K562 (cell line): ENCODE measurements around the gene OSBPL7. TPM values are rescaled to one million over a fixed set of nuclear protein-coding genes. Genes with fewer than 3 reads are reported as not detected.

Experiments used
- ATAC-seq: fragments of 200-7000 bp; cut with Tn5 transposase; 3 replicates; pipeline ENCODE4 v1.9.1; 2020; ENCODE audit warnings: moderate library complexity
- BruUV-seq: library from RNA; stranded (reverse); fragments of 400-500 nt; replicated peaks from 2 replicates; lab custom pipeline; 2021; lab: Mats Ljungman, UMichigan
- CTCF ChIA-PET: fragments of 300-600 bp; formaldehyde crosslinking; extraction: SDS; loops from one replicate; lab custom pipeline; 2021; ENCODE audit warnings: low intra/inter-chr PET ratio; lab: Yijun Ruan, JAX
- POLR2A ChIA-PET: fragments of 300-600, 350-650 bp; sonication (Branson Sonifier 250); formaldehyde crosslinking; extraction: SDS; loops from one replicate; lab custom pipeline; 2021; ENCODE audit warnings: antibody characterized with exemption, inconsistent platforms; lab: Yijun Ruan, JAX
- DNase-seq, 4 experiments: peaks; one replicate each; pipeline versions ENCODE4 v3.0.0 to v3.0.0-alpha.2; 2011 to 2018; ENCODE audit warnings: low spot score in 3 of 4, mixed read lengths in 3 of 4; ENCODE audit errors: extremely low read depth in 1 of 4
- FAIRE-seq: peaks from 2 replicates; lab custom pipeline; 2011; peaks lifted over from hg19 to GRCh38; lab: Jason Lieb, UNC
- H2AFZ ChIP-seq: 2 replicates; pipeline ENCODE4 v1.6.0; 2011; ENCODE audit warnings: low read depth, low read length, control low read depth, inconsistent platforms
- H3K27ac ChIP-seq: fragments of 200-600 bp; 3 replicates; pipeline ENCODE4 v1.8.0; 2011; ENCODE audit warnings: low read depth, mild to moderate bottlenecking, control low read depth, inconsistent platforms, low read length, moderate library complexity, mixed read lengths; ENCODE audit errors: extremely low read depth
- H3K27me3 ChIP-seq, 2 experiments: fragments of 300-600 bp in 1 of 2; 2 replicates in 1 of 2; 3 replicates in 1 of 2; pipeline versions ENCODE4 v1.6.0 to v1.8.0; 2011; ENCODE audit warnings: inconsistent platforms in 2 of 2, low read length in 2 of 2, mild to moderate bottlenecking in 1 of 2, mixed read lengths in 1 of 2, moderate library complexity in 1 of 2; ENCODE audit not compliant: control insufficient read depth in 2 of 2, insufficient read depth in 2 of 2
- H3K36me3 ChIP-seq: fragments of 300-600 bp; 3 replicates; pipeline ENCODE4 v1.8.0; 2011; ENCODE audit warnings: mild to moderate bottlenecking, low read length, inconsistent platforms; ENCODE audit not compliant: control insufficient read depth, insufficient read depth
- H3K4me1 ChIP-seq, 2 experiments: fragments of 200-600 bp in 1 of 2; replicated peaks in 1 of 2; 2 replicates in 1 of 2; 3 replicates in 1 of 2; pipeline versions ENCODE4 v1.5.1 to v1.8.0; 2011; ENCODE audit warnings: inconsistent platforms in 2 of 2, low read length in 2 of 2, mild to moderate bottlenecking in 1 of 2, mixed read lengths in 1 of 2, moderate library complexity in 1 of 2; ENCODE audit not compliant: control insufficient read depth in 2 of 2, insufficient read depth in 2 of 2
- H3K4me2 ChIP-seq: 2 replicates; pipeline ENCODE4 v1.6.1; 2011; ENCODE audit warnings: low read length, control low read depth, inconsistent platforms, mixed read lengths; ENCODE audit not compliant: insufficient read depth
- H3K4me3 ChIP-seq: fragments of 200-600 bp; sonication (generic), shearing (Covaris generic); 2 replicates; pipeline ENCODE4 v1.5.1; 2016; ENCODE audit warnings: control low read depth, inconsistent platforms
- H3K79me2 ChIP-seq: fragments of 200-600 bp; 3 replicates; pipeline ENCODE4 v1.8.0; 2011; ENCODE audit warnings: low read length, inconsistent platforms; ENCODE audit not compliant: control insufficient read depth, insufficient read depth
- H3K9ac ChIP-seq, 2 experiments: 2 replicates each; pipeline versions ENCODE4 v1.6.0 to v1.6.1; 2011; ENCODE audit warnings: low read depth in 2 of 2, low read length in 2 of 2, control low read depth in 1 of 2, inconsistent platforms in 1 of 2, mild to moderate bottlenecking in 1 of 2, mixed read lengths in 1 of 2; ENCODE audit not compliant: insufficient read depth in 1 of 2
- H3K9me1 ChIP-seq: one replicate; pipeline ENCODE4 v1.6.0; 2011; ENCODE audit warnings: inconsistent platforms, mild to moderate bottlenecking, low read length, moderate library complexity; ENCODE audit not compliant: control insufficient read depth, insufficient read depth
- H3K9me3 ChIP-seq: replicated peaks from 2 replicates; pipeline ENCODE4 v1.5.1; 2011; ENCODE audit warnings: low read depth, low read length, inconsistent platforms; ENCODE audit not compliant: control insufficient read depth, insufficient read depth
- H4K20me1 ChIP-seq: replicated peaks from 2 replicates; pipeline ENCODE4 v1.6.1; 2011; ENCODE audit warnings: low read length, inconsistent platforms, mixed read lengths; ENCODE audit not compliant: control insufficient read depth, insufficient read depth
- ATF7 ChIP-seq: fragments of 450-650 bp; IDR thresholded peaks from 2 replicates; pipeline ENCODE4 v1.7.1; 2014; ENCODE audit warnings: mild to moderate bottlenecking, moderate library complexity
- CBFB ChIP-seq: sonication (generic); formaldehyde crosslinking; IDR thresholded peaks from 2 replicates; pipeline ENCODE4 v1.4.0; 2020; ENCODE audit warnings: mild to moderate bottlenecking, missing genetic modification reagents
- FOXA3 ChIP-seq, 2 experiments: fragments of 450-650 bp in 1 of 2; sonication (generic) in 1 of 2; formaldehyde crosslinking; IDR thresholded peaks in 1 of 2; conservative IDR thresholded peaks in 1 of 2; 2 replicates each; pipeline versions ENCODE4 v1.4.0 to v1.8.0; 2020 to 2022; ENCODE audit warnings: mild to moderate bottlenecking in 2 of 2, missing genetic modification reagents in 1 of 2
- HCFC1 ChIP-seq: IDR thresholded peaks from 2 replicates; pipeline ENCODE4 v1.6.1; 2012; ENCODE audit warnings: low read depth, low read length, improper control_type of control experiment
- MIER1 ChIP-seq: fragments of 450-650 bp; IDR thresholded peaks from 2 replicates; pipeline ENCODE4 v1.6.1; 2016; ENCODE audit warnings: antibody characterized with exemption, mild to moderate bottlenecking, low read depth
- NR2F6 ChIP-seq: fragments of 450-650 bp; formaldehyde crosslinking; IDR thresholded peaks from 2 replicates; pipeline ENCODE4 v1.4.0; 2020; ENCODE audit warnings: mild to moderate bottlenecking
- RBBP5 ChIP-seq: fragments of 200-600 bp; sonication (generic); IDR thresholded peaks from 2 replicates; pipeline ENCODE4 v1.6.1; 2012; ENCODE audit warnings: borderline replicate concordance, mild to moderate bottlenecking, low read length, control low read depth, inconsistent platforms; ENCODE audit not compliant: insufficient read depth, poor library complexity, severe bottlenecking
- ZBTB7A ChIP-seq: IDR thresholded peaks from 2 replicates; pipeline ENCODE4 v1.6.1; 2011; ENCODE audit warnings: low read depth, mild to moderate bottlenecking, low read length, moderate library complexity, borderline replicate concordance; ENCODE audit not compliant: control insufficient read depth
- ZNF224 ChIP-seq: sonication (generic); formaldehyde crosslinking; IDR thresholded peaks from 2 replicates; pipeline ENCODE4 v1.8.0; 2022; ENCODE audit warnings: mild to moderate bottlenecking, missing genetic modification reagents
- ZSCAN32 ChIP-seq: fragments of 450-650 bp; formaldehyde crosslinking; IDR thresholded peaks from 2 replicates; pipeline ENCODE4 v1.4.0; 2020; ENCODE audit warnings: mild to moderate bottlenecking, moderate library complexity
- WGBS: fragments of 100-300 bp; shearing (Covaris generic); methylation state at CpG from one replicate; pipeline ENCODE4 v1.1.6; 2016; ENCODE audit warnings: low coverage, mixed read lengths; ENCODE audit not compliant: insufficient coverage; ENCODE audit errors: missing lambda C conversion rate; 5-methylcytosine and 5-hydroxymethylcytosine counted together
- in situ Hi-C: fragments of 300-500 bp; cut with MboI; formaldehyde crosslinking; loops from 4 replicates; pipeline ENCODE4 v1.15.0; 2018; ENCODE audit warnings: inconsistent platforms, mixed read lengths
- intact Hi-C: fragments of 100-400 bp; cut with micrococcal nuclease; formaldehyde crosslinking; loops from 2 replicates; pipeline ENCODE4 v1.14.2; 2022
- polyA plus RNA-seq, 8 experiments: library from polyadenylated mRNA; depleted of rRNA in 4 of 8; stranded (reverse) in 5 of 8; unstranded in 3 of 8; fragments of >200 nt; fragmentation: Nextera tagmentation in 2 of 8; fragmentation: Illumina TruSeq in 1 of 8; extraction: Ambion mirVana in 2 of 8; extraction: Trizol in 1 of 8; gene quantifications; 2 replicates each; pipeline versions ENCODE4 v1.2.1 to v1.2.3, GENCODE V29; 2011 to 2014; ENCODE audit warnings: inconsistent platforms in 1 of 8, missing spikeins in 1 of 8
- total RNA-seq, 7 experiments: library from RNA; depleted of rRNA in 6 of 7; stranded (reverse); fragments of >200 nt in 6 of 7; fragmentation: Illumina TruSeq in 2 of 7; extraction: Trizol in 2 of 7; gene quantifications; 2 replicates each; pipeline versions ENCODE4 v1.2.1 to v1.2.3, GENCODE V29; 2011 to 2021; ENCODE audit warnings: low replicate concordance in 1 of 7
- TF ChIP-seq, protein P1 (sequence below): sonication (generic); formaldehyde crosslinking; IDR thresholded peaks from 2 replicates; pipeline ENCODE4 v1.8.0; 2023; ENCODE audit warnings: mild to moderate bottlenecking, missing genetic modification reagents
- TF ChIP-seq, protein P2 (sequence below): fragments of 250-450 bp; sonication (Bioruptor Pico); IDR thresholded peaks from 2 replicates; pipeline ENCODE4 v1.8.0; 2021; ENCODE audit warnings: moderate library complexity, mild to moderate bottlenecking, inconsistent platforms
- TF ChIP-seq, protein P3 (sequence below): fragments of 250-450 bp; sonication (Bioruptor Pico); IDR thresholded peaks from 2 replicates; pipeline ENCODE4 v1.8.0; 2021; ENCODE audit warnings: moderate library complexity, mild to moderate bottlenecking, inconsistent platforms
- TF ChIP-seq, protein P4 (sequence below): IDR thresholded peaks from 2 replicates; pipeline ENCODE4 v1.6.1; 2011; ENCODE audit warnings: borderline replicate concordance, low read depth, mild to moderate bottlenecking, moderate library complexity, low read length; ENCODE audit not compliant: insufficient read depth, poor library complexity, severe bottlenecking

OSBPL7 gene
- total and polyA plus RNA-seq, 9 of the 15 experiments (the other 6 are each of a cell fraction or from before 2014, with no cell fraction given): 0.32 to 11.9 (median 5.8) TPM

DNA sequence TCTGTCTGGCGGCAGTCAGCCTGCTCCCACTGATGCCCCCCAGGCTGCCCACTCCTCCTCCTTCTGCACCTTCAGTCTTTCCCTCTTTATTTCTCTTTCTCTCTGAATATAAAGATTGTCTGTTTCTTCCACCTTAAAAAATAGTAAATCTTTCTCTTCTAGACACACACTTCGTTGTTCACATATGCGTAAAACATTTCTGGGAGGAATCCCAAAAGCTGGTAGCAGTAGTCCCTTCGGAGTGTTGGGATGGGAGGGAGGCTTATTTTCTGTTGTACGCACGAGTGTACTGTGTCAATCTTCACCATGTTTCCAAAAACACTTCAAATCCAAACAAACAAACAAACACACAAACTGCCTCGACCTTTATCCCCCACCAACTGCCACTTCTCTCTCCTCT, 9.9 kb downstream of the OSBPL7 start (continued):
- TF ChIP-seq RBBP5 (no peak), ZNF224 (CRISPR knock-in tag) (no peak), HCFC1 (no peak), NR2F6 (CRISPR knock-in tag) (no peak), FOXA3 (CRISPR knock-in tag; conservative IDR thresholded peaks at IDR 0.05 in 1 of 2, IDR thresholded peaks at IDR 0.05 in 1 of 2) (no peak), ZSCAN32 (CRISPR knock-in tag) (no peak)
- TF ChIP-seq, protein P1, sequence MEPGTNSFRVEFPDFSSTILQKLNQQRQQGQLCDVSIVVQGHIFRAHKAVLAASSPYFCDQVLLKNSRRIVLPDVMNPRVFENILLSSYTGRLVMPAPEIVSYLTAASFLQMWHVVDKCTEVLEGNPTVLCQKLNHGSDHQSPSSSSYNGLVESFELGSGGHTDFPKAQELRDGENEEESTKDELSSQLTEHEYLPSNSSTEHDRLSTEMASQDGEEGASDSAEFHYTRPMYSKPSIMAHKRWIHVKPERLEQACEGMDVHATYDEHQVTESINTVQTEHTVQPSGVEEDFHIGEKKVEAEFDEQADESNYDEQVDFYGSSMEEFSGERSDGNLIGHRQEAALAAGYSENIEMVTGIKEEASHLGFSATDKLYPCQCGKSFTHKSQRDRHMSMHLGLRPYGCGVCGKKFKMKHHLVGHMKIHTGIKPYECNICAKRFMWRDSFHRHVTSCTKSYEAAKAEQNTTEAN (CRISPR knock-in tag): no peak
- TF ChIP-seq, protein P2, sequence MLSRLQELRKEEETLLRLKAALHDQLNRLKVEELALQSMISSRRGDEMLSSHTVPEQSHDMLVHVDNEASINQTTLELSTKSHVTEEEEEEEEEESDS: no peak

DNA sequence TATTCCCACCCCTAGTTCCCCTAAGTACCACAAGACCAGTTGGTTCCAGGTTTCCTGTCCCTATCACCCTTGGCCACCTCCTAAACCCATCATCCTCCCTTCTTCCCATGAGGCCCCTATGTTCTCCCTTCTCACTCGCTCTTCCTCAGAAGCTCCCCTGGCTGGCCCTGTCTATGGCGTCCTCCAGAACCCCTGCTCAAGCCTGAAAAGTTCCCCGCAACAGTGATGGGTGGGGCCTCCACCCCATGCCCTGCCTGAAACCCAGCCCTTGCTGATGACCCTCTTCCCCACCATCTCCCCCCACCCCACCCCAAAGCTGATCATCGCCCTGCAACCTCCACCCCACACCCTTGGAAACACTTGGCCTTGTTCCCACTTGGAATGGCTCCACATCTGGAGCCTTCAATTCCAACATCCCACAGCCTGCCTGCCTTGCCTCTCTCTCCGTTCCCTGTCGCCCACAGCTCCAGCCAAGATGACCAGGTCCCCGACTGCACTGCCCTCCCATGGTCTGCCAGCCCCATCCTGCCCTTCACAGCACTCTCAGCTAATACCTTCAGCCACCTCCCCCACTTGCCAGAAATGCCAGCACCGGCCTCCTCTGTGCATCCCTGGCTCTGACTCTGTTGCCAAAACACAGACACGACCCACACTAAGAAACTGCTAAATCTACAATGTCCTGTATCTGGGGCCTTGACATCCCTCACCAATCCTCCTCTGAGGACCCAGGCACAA, 10.5 kb downstream of the OSBPL7 start:
- no peaks in the 10 kb centered on the region for H3K27me3 ChIP-seq
- ChIA-PET CTCF (interaction anchor here (0.6 kb wide), 1 partner anchor 209 kb away, joined by 5 read pairs; no protein-coding TSS in a partner anchor), POLR2A (interaction anchor here (0.5 to 0.7 kb wide), 3 partner anchors 9 to 1500 kb away, joined by 3 read pairs; no protein-coding TSS in a partner anchor)
- peaks cover 6% of the 10 kb centered on the region for H3K9me1 ChIP-seq
- H3K4me3 ChIP-seq: no peak overlapping the region
- H3K27ac ChIP-seq: peak overlapping the region; percentile 77
- 65% methylated on average over 7 of the region's 9 CpGs for WGBS
- no peaks in the 10 kb centered on the region for H4K20me1 ChIP-seq
- H3K79me2 ChIP-seq: no peaks in the 10 kb centered on the region
- no TSS peak for BruUV-seq
- peak overlapping the region; percentile 57; the same call in 1 of the 2 replicates for H3K4me2 ChIP-seq
- in situ Hi-C loops: no loop called here
- H3K4me1 ChIP-seq: peaks cover 22 to 39% of the 10 kb centered on the region in 2 experiments
- peaks cover 40% of the 10 kb centered on the region; the same call in 2 of the 3 replicates for H3K36me3 ChIP-seq
- peak overlapping the region; percentile 22; the same call in 1 of the 2 replicates for H2AFZ ChIP-seq
- FAIRE-seq (no peak), DNase-seq (peak in 1 of 4 experiments; percentile 26), ATAC-seq (peak; percentile 14)
- H3K9ac ChIP-seq: peak overlapping the region in 1 of 2 experiments; percentile 67; a peak in 2 of 4 replicates
- no peaks in the 10 kb centered on the region for H3K9me3 ChIP-seq
- intact Hi-C loops: no loop called here
- TF ChIP-seq CBFB (no peak), ZBTB7A (0 out of 2 replicates have a peak, but pooled peaks have one; percentile 10), MIER1 (no peak), ATF7 (no peak)
- TF ChIP-seq, protein P3, sequence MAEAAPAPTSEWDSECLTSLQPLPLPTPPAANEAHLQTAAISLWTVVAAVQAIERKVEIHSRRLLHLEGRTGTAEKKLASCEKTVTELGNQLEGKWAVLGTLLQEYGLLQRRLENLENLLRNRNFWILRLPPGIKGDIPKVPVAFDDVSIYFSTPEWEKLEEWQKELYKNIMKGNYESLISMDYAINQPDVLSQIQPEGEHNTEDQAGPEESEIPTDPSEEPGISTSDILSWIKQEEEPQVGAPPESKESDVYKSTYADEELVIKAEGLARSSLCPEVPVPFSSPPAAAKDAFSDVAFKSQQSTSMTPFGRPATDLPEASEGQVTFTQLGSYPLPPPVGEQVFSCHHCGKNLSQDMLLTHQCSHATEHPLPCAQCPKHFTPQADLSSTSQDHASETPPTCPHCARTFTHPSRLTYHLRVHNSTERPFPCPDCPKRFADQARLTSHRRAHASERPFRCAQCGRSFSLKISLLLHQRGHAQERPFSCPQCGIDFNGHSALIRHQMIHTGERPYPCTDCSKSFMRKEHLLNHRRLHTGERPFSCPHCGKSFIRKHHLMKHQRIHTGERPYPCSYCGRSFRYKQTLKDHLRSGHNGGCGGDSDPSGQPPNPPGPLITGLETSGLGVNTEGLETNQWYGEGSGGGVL (CRISPR knock-in tag): no peak
- TF ChIP-seq, protein P4, sequence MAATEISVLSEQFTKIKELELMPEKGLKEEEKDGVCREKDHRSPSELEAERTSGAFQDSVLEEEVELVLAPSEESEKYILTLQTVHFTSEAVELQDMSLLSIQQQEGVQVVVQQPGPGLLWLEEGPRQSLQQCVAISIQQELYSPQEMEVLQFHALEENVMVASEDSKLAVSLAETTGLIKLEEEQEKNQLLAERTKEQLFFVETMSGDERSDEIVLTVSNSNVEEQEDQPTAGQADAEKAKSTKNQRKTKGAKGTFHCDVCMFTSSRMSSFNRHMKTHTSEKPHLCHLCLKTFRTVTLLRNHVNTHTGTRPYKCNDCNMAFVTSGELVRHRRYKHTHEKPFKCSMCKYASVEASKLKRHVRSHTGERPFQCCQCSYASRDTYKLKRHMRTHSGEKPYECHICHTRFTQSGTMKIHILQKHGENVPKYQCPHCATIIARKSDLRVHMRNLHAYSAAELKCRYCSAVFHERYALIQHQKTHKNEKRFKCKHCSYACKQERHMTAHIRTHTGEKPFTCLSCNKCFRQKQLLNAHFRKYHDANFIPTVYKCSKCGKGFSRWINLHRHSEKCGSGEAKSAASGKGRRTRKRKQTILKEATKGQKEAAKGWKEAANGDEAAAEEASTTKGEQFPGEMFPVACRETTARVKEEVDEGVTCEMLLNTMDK: no peak
